ENCODE data around the gene SLC7A9. TPM values are rescaled to one million over a fixed set of nuclear protein-coding genes. Genes with fewer than 3 reads are reported as not detected.

SLC7A9 gene
- total and polyA plus RNA-seq, 2 donors (not counting 3 experiments of a cell fraction or from before 2014, with no cell fraction given), result 0.06 TPM; not detected in 1

- TF ChIP-seq GATA2 (IDR thresholded peaks at IDR 0.05; ENCODE audit: insufficient read depth, insufficient read length, low read depth, low read length) (no peak), EZH2 (IDR thresholded peaks at IDR 0.05; ENCODE audit: borderline replicate concordance, low read depth, low read length, severe bottlenecking) (no peak), POLR2A (IDR thresholded peaks at IDR 0.05; ENCODE audit: low read depth, low read length) (no peak), MAX (IDR thresholded peaks at IDR 0.05; ENCODE audit: insufficient read depth, insufficient read length) (no peak), JUN (IDR thresholded peaks at IDR 0.05; ENCODE audit: borderline replicate concordance, insufficient read depth, insufficient read length, low read depth) (no peak), CTCF (IDR thresholded peaks at IDR 0.05; ENCODE audit: extremely low read depth in 1 of 2, insufficient read depth in 1 of 2, low read depth in 1 of 2, low read length in 2 of 2) (no peak), MYC (IDR thresholded peaks at IDR 0.05; ENCODE audit: low read depth, low read length) (no peak), POLR2AphosphoS5 (IDR thresholded peaks at IDR 0.05; ENCODE audit: insufficient read depth, low read depth, low read length) (no peak), FOS (IDR thresholded peaks at IDR 0.05; ENCODE audit: borderline replicate concordance, insufficient read depth, low read length) (no peak)
- no TSS peak for BruUV-seq (replicated peaks)
- POLR2A ChIA-PET, result no interaction called here
- Histone ChIP-seq H3K79me2 (ENCODE audit: control insufficient read depth, insufficient read depth, low read length) (no peaks in the 10 kb centered on the region), H3K4me2 (ENCODE audit: insufficient read depth, low read length) (no peak overlapping the region), H3K4me3 (replicated peaks in 1 of 3; ENCODE audit: insufficient read depth in 1 of 3, low read depth in 1 of 3, low read length in 3 of 3) (no peak overlapping the region), H3K4me1 (ENCODE audit: control insufficient read depth, extremely low read depth, insufficient read depth, low read length) (no peaks in the 10 kb centered on the region), H3K36me3 (ENCODE audit: control insufficient read depth in 2 of 2, extremely low read depth in 1 of 2, insufficient read depth in 2 of 2, low read length in 2 of 2) (no peaks in the 10 kb centered on the region), H3K9me3 (replicated peaks; ENCODE audit: control insufficient read depth, insufficient read depth, low read length) (no peaks in the 10 kb centered on the region), H3K9me1 (replicated peaks; ENCODE audit: control insufficient read depth, extremely low read depth, insufficient read depth, low read length) (no peaks in the 10 kb centered on the region), H3K9ac (replicated peaks; ENCODE audit: extremely low read depth, insufficient read depth, low read length) (no peak overlapping the region), H2AFZ (ENCODE audit: low read depth, low read length) (no peak overlapping the region), H4K20me1 (replicated peaks; ENCODE audit: control insufficient read depth, extremely low read depth, insufficient read depth, low read length) (no peaks in the 10 kb centered on the region), H3K27ac (ENCODE audit: insufficient read depth, low read depth, low read length) (no peak overlapping the region), H3K27me3 (ENCODE audit: control insufficient read depth in 2 of 2, insufficient read depth in 2 of 2, low read length in 2 of 2) (peaks cover 7 to 9% of the 10 kb centered on the region in 2 experiments)
- intact Hi-C loops (cut with micrococcal nuclease), result no loop called here
- FAIRE-seq (no peak), DNase-seq (ENCODE audit: low read depth, low spot score) (no peak)
- dilution Hi-C loops (cut with MboI; ENCODE audit: extremely low pct_ligation_motif_present, low sequenced_read_pairs), result no loop called here
- CTCF ChIA-PET, result no interaction called here
Measured at GRCh38 chr19:32824191-32824751, 45.3 kb downstream of the SLC7A9 start.
